ENCODE measurements around the gene CHST7.

DNA sequence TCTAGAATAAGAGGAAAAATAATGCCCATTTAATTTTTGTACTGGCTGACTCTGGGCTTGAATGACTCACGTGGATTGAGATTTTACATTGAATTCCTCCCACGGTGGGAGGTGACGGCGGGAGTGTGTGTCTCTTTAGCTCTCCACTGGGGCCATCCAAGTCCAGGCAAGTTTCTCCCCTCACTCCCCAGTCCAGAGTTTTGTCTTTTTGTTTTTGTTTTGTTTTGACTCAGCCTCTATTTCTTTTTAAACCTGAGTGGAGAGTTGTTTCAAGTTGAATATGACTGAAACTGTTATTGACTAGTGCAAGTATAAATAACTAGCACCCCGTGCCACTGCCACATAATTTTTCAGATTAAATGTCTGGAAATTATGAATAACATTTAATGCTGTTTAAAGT is 13.6 kb downstream of the CHST7 start:
- TF ChIP-seq, protein P1, sequence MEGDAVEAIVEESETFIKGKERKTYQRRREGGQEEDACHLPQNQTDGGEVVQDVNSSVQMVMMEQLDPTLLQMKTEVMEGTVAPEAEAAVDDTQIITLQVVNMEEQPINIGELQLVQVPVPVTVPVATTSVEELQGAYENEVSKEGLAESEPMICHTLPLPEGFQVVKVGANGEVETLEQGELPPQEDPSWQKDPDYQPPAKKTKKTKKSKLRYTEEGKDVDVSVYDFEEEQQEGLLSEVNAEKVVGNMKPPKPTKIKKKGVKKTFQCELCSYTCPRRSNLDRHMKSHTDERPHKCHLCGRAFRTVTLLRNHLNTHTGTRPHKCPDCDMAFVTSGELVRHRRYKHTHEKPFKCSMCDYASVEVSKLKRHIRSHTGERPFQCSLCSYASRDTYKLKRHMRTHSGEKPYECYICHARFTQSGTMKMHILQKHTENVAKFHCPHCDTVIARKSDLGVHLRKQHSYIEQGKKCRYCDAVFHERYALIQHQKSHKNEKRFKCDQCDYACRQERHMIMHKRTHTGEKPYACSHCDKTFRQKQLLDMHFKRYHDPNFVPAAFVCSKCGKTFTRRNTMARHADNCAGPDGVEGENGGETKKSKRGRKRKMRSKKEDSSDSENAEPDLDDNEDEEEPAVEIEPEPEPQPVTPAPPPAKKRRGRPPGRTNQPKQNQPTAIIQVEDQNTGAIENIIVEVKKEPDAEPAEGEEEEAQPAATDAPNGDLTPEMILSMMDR (IDR thresholded peaks at IDR 0.05), result no peak
- no peak for TF ChIP-seq POLR2A (IDR thresholded peaks at IDR 0.05)
